GM23338 (cell line): Measurements from ENCODE around the gene CCDC93. TPM values are rescaled to one million over a fixed set of nuclear protein-coding genes. Genes with fewer than 3 reads are reported as not detected.

Source experiments
- ATAC-seq: fragments of 200-7000 bp; cut with Tn5 transposase; 3 replicates; pipeline ENCODE4 v1.9.1; 2020
- DNase-seq: peaks from one replicate; pipeline ENCODE4 v3.0.0-alpha.2; 2015; ENCODE audit warnings: low spot score
- H2AFZ ChIP-seq: fragments of 200-600 bp; sonication (generic); 2 replicates; pipeline ENCODE4 v1.8.0; 2016; ENCODE audit warnings: antibody characterized with exemption, mild to moderate bottlenecking, moderate library complexity
- H3F3A ChIP-seq: fragments of 200-600 bp; sonication (generic); replicated peaks from 2 replicates; pipeline ENCODE4 v1.8.0; 2017; ENCODE audit warnings: antibody characterized with exemption, mixed run types, low read depth
- H3K27ac ChIP-seq: fragments of 200-600 bp; sonication (generic); 2 replicates; pipeline ENCODE4 v1.6.1; 2016; ENCODE audit warnings: low read depth
- H3K27me3 ChIP-seq: fragments of 200-600 bp; sonication (generic); 2 replicates; pipeline ENCODE4 v1.8.0; 2016; ENCODE audit warnings: mild to moderate bottlenecking, mixed run types, moderate library complexity; ENCODE audit not compliant: insufficient read depth
- H3K36me3 ChIP-seq: fragments of 200-600 bp; sonication (generic); 2 replicates; pipeline ENCODE4 v1.8.0; 2016; ENCODE audit warnings: mild to moderate bottlenecking; ENCODE audit not compliant: insufficient read depth
- H3K4me1 ChIP-seq: fragments of 200-600 bp; sonication (generic); 2 replicates; pipeline ENCODE4 v1.8.0; 2016; ENCODE audit warnings: mild to moderate bottlenecking, moderate library complexity; ENCODE audit not compliant: insufficient read depth
- H3K4me2 ChIP-seq: fragments of 200-600 bp; sonication (generic); 2 replicates; pipeline ENCODE4 v1.7.1; 2017; ENCODE audit warnings: mixed run types
- H3K4me3 ChIP-seq: fragments of 200-600 bp; sonication (generic); 2 replicates; pipeline ENCODE4 v1.6.1; 2016; ENCODE audit warnings: mixed run types
- H3K79me2 ChIP-seq: fragments of 200-600 bp; sonication (generic); replicated peaks from 2 replicates; pipeline ENCODE4 v1.8.0; 2017; ENCODE audit warnings: mild to moderate bottlenecking; ENCODE audit not compliant: insufficient read depth
- H3K9me2 ChIP-seq: fragments of 200-600 bp; sonication (generic); 2 replicates; pipeline ENCODE4 v1.8.0; 2017; ENCODE audit not compliant: insufficient read depth
- H4K20me1 ChIP-seq: fragments of 200-600 bp; sonication (generic); replicated peaks from 2 replicates; pipeline ENCODE4 v1.8.0; 2017; ENCODE audit warnings: mild to moderate bottlenecking; ENCODE audit not compliant: insufficient read depth
- H3K27ac Mint-ChIP-seq: 2 replicates; pipeline ENCODE4 v1.8.0; 2020; ENCODE audit warnings: inconsistent platforms, mild to moderate bottlenecking, moderate library complexity, mixed read lengths
- H3K27me3 Mint-ChIP-seq: 3 replicates; pipeline ENCODE4 v1.8.0; 2022; ENCODE audit warnings: low read depth, mild to moderate bottlenecking, moderate library complexity, mixed read lengths, inconsistent platforms; ENCODE audit not compliant: insufficient read depth, poor library complexity
- H3K36me3 Mint-ChIP-seq: 3 replicates; pipeline ENCODE4 v1.8.0; 2021; ENCODE audit warnings: low read depth, mild to moderate bottlenecking, inconsistent platforms, moderate library complexity, mixed read lengths
- H3K4me1 Mint-ChIP-seq: 3 replicates; pipeline ENCODE4 v1.8.0; 2020; ENCODE audit warnings: mild to moderate bottlenecking, inconsistent platforms, mixed read lengths
- H3K4me3 Mint-ChIP-seq: 3 replicates; pipeline ENCODE4 v1.8.0; 2021; ENCODE audit warnings: moderate library complexity, mild to moderate bottlenecking, inconsistent platforms, mixed read lengths
- H3K9me3 Mint-ChIP-seq: 3 replicates; pipeline ENCODE4 v1.8.0; 2020; ENCODE audit warnings: moderate library complexity, mild to moderate bottlenecking, inconsistent platforms, mixed read lengths
- CREB1 ChIP-seq: fragments of 250-450 bp; sonication (Bioruptor Pico); IDR thresholded peaks from 2 replicates; pipeline ENCODE4 v1.5.0; 2020; ENCODE audit warnings: low read depth, mild to moderate bottlenecking, moderate library complexity
- CTCF ChIP-seq, 2 experiments: fragments of 200-600 bp in 1 of 2; sonication (generic) in 1 of 2; conservative IDR thresholded peaks; 2 replicates each; pipeline versions ENCODE4 v1.5.1 to v1.6.1; 2016 to 2017; ENCODE audit warnings: antibody characterized with exemption in 2 of 2, low read depth in 2 of 2, mild to moderate bottlenecking in 2 of 2, moderate library complexity in 1 of 2
- ETS1 ChIP-seq: IDR thresholded peaks from 2 replicates; pipeline ENCODE4 v1.6.1; 2016; ENCODE audit warnings: antibody characterized with exemption
- EZH2 ChIP-seq: fragments of 200-600 bp; sonication (generic); IDR thresholded peaks from one replicate; pipeline ENCODE4 v1.8.0; 2017; ENCODE audit warnings: antibody characterized with exemption, mild to moderate bottlenecking, low read depth; ENCODE audit not compliant: unreplicated experiment
- EZH2phosphoT487 ChIP-seq: fragments of 200-600 bp; sonication (generic); IDR thresholded peaks from one replicate; pipeline ENCODE4 v1.8.1; 2018; ENCODE audit warnings: antibody characterized with exemption; ENCODE audit not compliant: unreplicated experiment
- NANOG ChIP-seq: IDR thresholded peaks from 2 replicates; pipeline ENCODE4 v1.6.1; 2016; ENCODE audit warnings: antibody characterized with exemption, borderline replicate concordance
- POLR2AphosphoS5 ChIP-seq: IDR thresholded peaks from 2 replicates; pipeline ENCODE4 v1.6.1; 2016; ENCODE audit warnings: antibody characterized with exemption, low read depth
- REST ChIP-seq: IDR thresholded peaks from one replicate; pipeline ENCODE4 v1.6.1; 2018; ENCODE audit warnings: antibody characterized with exemption; ENCODE audit not compliant: unreplicated experiment
- STAT1 ChIP-seq: IDR thresholded peaks from one replicate; pipeline ENCODE4 v1.6.1; 2016; ENCODE audit warnings: antibody characterized with exemption; ENCODE audit not compliant: unreplicated experiment
- ZNF331 ChIP-seq: fragments of 250-450 bp; sonication (Bioruptor Pico); IDR thresholded peaks from 2 replicates; pipeline ENCODE4 v1.5.0; 2020; ENCODE audit warnings: low read depth, mild to moderate bottlenecking, moderate library complexity
- ZNF462 ChIP-seq: fragments of 250-450 bp; sonication (Bioruptor Pico); IDR thresholded peaks from 2 replicates; pipeline ENCODE4 v1.5.0; 2020; ENCODE audit warnings: mild to moderate bottlenecking, moderate library complexity
- polyA plus RNA-seq: library from polyadenylated mRNA; unstranded; fragments of >200 nt; fragmentation: Nextera tagmentation; extraction: Ambion mirVana; gene quantifications from 2 replicates; pipeline ENCODE4 v1.2.1, GENCODE V29; 2016
- total RNA-seq: library from RNA; depleted of rRNA; stranded (reverse); fragments of >200 nt; shearing (Covaris generic); gene quantifications from 2 replicates; pipeline ENCODE4 v1.2.3, GENCODE V29; 2014

The CCDC93 gene
- total and polyA plus RNA-seq, 2 experiments from 2014 or later: 13.1 to 16.8 TPM

GRCh38 chr2:118031566-118031965, 17.7 kb upstream of the CCDC93 start (continued):
- TF ChIP-seq CTCF (conservative IDR thresholded peaks at IDR 0.05; ENCODE audit: low read depth in 2 of 2) (no peak), POLR2AphosphoS5 (no peak), ZNF331 (CRISPR knock-in tag) (no peak), REST (no peak)

- H3F3A ChIP-seq: no peaks in the 10 kb centered on the region
- no peak for TF ChIP-seq ETS1
- TF ChIP-seq NANOG: no peak
- no peak for TF ChIP-seq ZNF462 (CRISPR knock-in tag)
- TF ChIP-seq CREB1 (CRISPR knock-in tag): no peak
- TF ChIP-seq EZH2: no peak
- no peak for TF ChIP-seq STAT1
- no peak for TF ChIP-seq ZNF331 (CRISPR knock-in tag)
- TF ChIP-seq EZH2phosphoT487: no peak
These were observed 15.2 kb upstream of the CCDC93 start for GRCh38 chr2:118029025-118029424.

More at GRCh38 chr2:118029025-118029424, 15.2 kb upstream of the CCDC93 start:
- no peaks in the 10 kb centered on the region for H3K27me3 ChIP-seq
- no peak overlapping the region for H2AFZ ChIP-seq
- no peak overlapping the region for H3K4me2 ChIP-seq
- H3K4me3 ChIP-seq: no peak overlapping the region
- H3K9me2 ChIP-seq: no peaks in the 10 kb centered on the region; the same call in 1 of the 2 replicates
- no peaks in the 10 kb centered on the region for H3K36me3 ChIP-seq
- Mint-ChIP-seq H3K27ac (no peak overlapping the region), H3K27me3 (peaks cover 6% of the 10 kb centered on the region), H3K4me3 (no peak overlapping the region), H3K4me1 (peaks cover 10% of the 10 kb centered on the region; the same call in 2 of the 3 replicates), H3K9me3 (peaks cover 3% of the 10 kb centered on the region; the same call in 2 of the 3 replicates), H3K36me3 (no peaks in the 10 kb centered on the region; the same call in 2 of the 3 replicates)
- no peaks in the 10 kb centered on the region for H4K20me1 ChIP-seq
- H3K27ac ChIP-seq: no peak overlapping the region
- H3K4me1 ChIP-seq: peaks cover 17% of the 10 kb centered on the region
- H3K79me2 ChIP-seq: no peaks in the 10 kb centered on the region
- ATAC-seq: no peak
- no peak for DNase-seq
